ENCODE measurements around the gene RPGRIP1L. TPM values are rescaled to one million over a fixed set of nuclear protein-coding genes. Genes with fewer than 3 reads are reported as not detected.

Gene RPGRIP1L
- total RNA-seq, 1 experiment from 2014 or later: 10.3 TPM

DNA sequence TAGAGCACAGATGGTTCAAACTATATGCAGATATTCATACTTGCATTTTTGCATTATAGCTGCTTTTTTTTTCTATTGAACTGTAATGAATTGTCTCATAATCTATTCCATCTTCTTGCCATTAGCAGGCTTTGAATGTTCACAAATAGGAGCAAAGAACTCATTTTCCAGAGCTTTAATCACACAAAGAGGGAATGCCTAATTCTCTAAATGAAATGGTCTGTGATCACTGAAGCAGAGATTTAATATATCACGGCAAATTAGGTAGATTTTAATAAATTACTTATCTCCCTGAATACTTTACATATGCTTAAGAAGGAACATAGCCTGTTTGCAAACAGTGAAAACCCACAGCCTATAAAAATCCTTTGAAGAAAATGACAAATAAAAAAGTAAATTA is 103.0 kb downstream of the RPGRIP1L start:
- TF ChIP-seq, protein P1, sequence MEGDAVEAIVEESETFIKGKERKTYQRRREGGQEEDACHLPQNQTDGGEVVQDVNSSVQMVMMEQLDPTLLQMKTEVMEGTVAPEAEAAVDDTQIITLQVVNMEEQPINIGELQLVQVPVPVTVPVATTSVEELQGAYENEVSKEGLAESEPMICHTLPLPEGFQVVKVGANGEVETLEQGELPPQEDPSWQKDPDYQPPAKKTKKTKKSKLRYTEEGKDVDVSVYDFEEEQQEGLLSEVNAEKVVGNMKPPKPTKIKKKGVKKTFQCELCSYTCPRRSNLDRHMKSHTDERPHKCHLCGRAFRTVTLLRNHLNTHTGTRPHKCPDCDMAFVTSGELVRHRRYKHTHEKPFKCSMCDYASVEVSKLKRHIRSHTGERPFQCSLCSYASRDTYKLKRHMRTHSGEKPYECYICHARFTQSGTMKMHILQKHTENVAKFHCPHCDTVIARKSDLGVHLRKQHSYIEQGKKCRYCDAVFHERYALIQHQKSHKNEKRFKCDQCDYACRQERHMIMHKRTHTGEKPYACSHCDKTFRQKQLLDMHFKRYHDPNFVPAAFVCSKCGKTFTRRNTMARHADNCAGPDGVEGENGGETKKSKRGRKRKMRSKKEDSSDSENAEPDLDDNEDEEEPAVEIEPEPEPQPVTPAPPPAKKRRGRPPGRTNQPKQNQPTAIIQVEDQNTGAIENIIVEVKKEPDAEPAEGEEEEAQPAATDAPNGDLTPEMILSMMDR (IDR thresholded peaks at IDR 0.05 in 2 of 3, conservative IDR thresholded peaks at IDR 0.05 in 1 of 3; ENCODE audit: borderline replicate concordance in 1 of 3, insufficient read depth in 1 of 3, low read depth in 2 of 3, low read length in 2 of 3): no peak
- no peak for TF ChIP-seq REST (IDR thresholded peaks at IDR 0.05; ENCODE audit: low read depth)
- TF ChIP-seq YY1 (IDR thresholded peaks at IDR 0.05; ENCODE audit: extremely low read depth, insufficient replicate concordance, low read depth, low read length): no peak
- TF ChIP-seq MAX (IDR thresholded peaks at IDR 0.05): no peak
- no peak for TF ChIP-seq POLR2AphosphoS5 (IDR thresholded peaks at IDR 0.05; ENCODE audit: low read depth, low read length)
- TF ChIP-seq ZBTB33 (IDR thresholded peaks at IDR 0.05; ENCODE audit: extremely low read depth, insufficient replicate concordance, low read length): no peak
- TF ChIP-seq CEBPB (IDR thresholded peaks at IDR 0.05; ENCODE audit: low read depth): no peak
- TF ChIP-seq SRF (IDR thresholded peaks at IDR 0.05; ENCODE audit: low read depth): no peak
- TF ChIP-seq POLR2A (IDR thresholded peaks at IDR 0.05; ENCODE audit: borderline replicate concordance, extremely low read depth, insufficient read depth, insufficient read length): no peak
- no peak for TF ChIP-seq RAD21 (IDR thresholded peaks at IDR 0.05; ENCODE audit: low read depth)
- no peaks in the 10 kb centered on the region for H4K20me1 ChIP-seq (ENCODE audit: insufficient read depth)
- POLR2A ChIA-PET: no interaction called here
- no TSS peak for BruUV-seq (replicated peaks)
- CTCF ChIA-PET: no interaction called here
- H3K9ac ChIP-seq (ENCODE audit: low read length): no peak overlapping the region
- ATAC-seq: no peak
- RAD21 ChIA-PET (ENCODE audit: low non-redundant PET in 1 of 2, low total read pairs in 2 of 2, uncharacterized antibody in 2 of 2, unreplicated experiment in 2 of 2): no interaction called here
- H3K79me2 ChIP-seq (ENCODE audit: insufficient read depth, low read length): no peaks in the 10 kb centered on the region
- intact Hi-C loops (cut with micrococcal nuclease): no loop called here
- no peak overlapping the region for H3K4me2 ChIP-seq (ENCODE audit: low read length)
- no peaks in the 10 kb centered on the region for H3K36me3 ChIP-seq (ENCODE audit: control insufficient read depth in 1 of 2, insufficient read depth in 2 of 2, low read length in 2 of 2)
- H3K4me1 ChIP-seq (ENCODE audit: control insufficient read depth in 1 of 2, insufficient read depth in 2 of 2, low read length in 2 of 2): no peaks in the 10 kb centered on the region
- no peaks in the 10 kb centered on the region for H3K9me2 ChIP-seq (ENCODE audit: insufficient read depth)
- H3K27ac ChIP-seq (ENCODE audit: low read depth, low read length): no peak overlapping the region
- H2AFZ ChIP-seq (ENCODE audit: low read depth, low read length, poor library complexity, severe bottlenecking): no peak overlapping the region
- H3K4me3 ChIP-seq (replicated peaks in 1 of 2; ENCODE audit: low read depth in 1 of 2, low read length in 2 of 2): no peak overlapping the region
- DNase-seq (ENCODE audit: low read depth, low spot score): no peak
- H3K27me3 ChIP-seq (ENCODE audit: insufficient read depth, low read length): no peaks in the 10 kb centered on the region
- H3K9me3 ChIP-seq (ENCODE audit: control insufficient read depth in 1 of 2, insufficient read depth in 1 of 2, low read depth in 1 of 2, low read length in 2 of 2): no peaks in the 10 kb centered on the region

All from HCT116 (cell line).